MM.1S (cell line): ENCODE measurements around the gene OBSCN.

Source experiments
- DNase-seq: peaks from one replicate; pipeline ENCODE4 v3.0.0-alpha.2; 2015
- H2AFZ ChIP-seq: fragments of 300-600 bp; sonication (generic); 2 replicates; pipeline ENCODE4 v1.6.0; 2016; ENCODE audit warnings: antibody characterized with exemption, low read length
- H3F3A ChIP-seq: fragments of 300-600 bp; sonication (generic); 2 replicates; pipeline ENCODE4 v1.6.1; 2016; ENCODE audit warnings: mild to moderate bottlenecking, antibody characterized with exemption, low read length, moderate library complexity, mixed read lengths; ENCODE audit not compliant: insufficient read depth
- H3K27ac ChIP-seq: fragments of 300-600 bp; sonication (generic); 2 replicates; pipeline ENCODE4 v1.5.1; 2016; ENCODE audit warnings: mild to moderate bottlenecking, low read length
- H3K27me3 ChIP-seq: fragments of 300-600 bp; sonication (generic); replicated peaks from 2 replicates; pipeline ENCODE4 v1.6.0; 2016; ENCODE audit warnings: low read length; ENCODE audit not compliant: insufficient read depth
- H3K36me3 ChIP-seq: fragments of 300-600 bp; sonication (generic); replicated peaks from 2 replicates; pipeline ENCODE4 v1.6.1; 2016; ENCODE audit warnings: mild to moderate bottlenecking, low read length, mixed read lengths; ENCODE audit not compliant: insufficient read depth
- H3K4me1 ChIP-seq: fragments of 300-600 bp; sonication (generic); 2 replicates; pipeline ENCODE4 v1.6.1; 2016; ENCODE audit warnings: low read length, mixed read lengths
- H3K4me2 ChIP-seq: fragments of 300-600 bp; sonication (generic); 2 replicates; pipeline ENCODE4 v1.6.0; 2016; ENCODE audit warnings: low read depth, low read length
- H3K4me3 ChIP-seq: fragments of 300-600 bp; sonication (generic); 2 replicates; pipeline ENCODE4 v1.5.1; 2016; ENCODE audit warnings: low read length, mixed read lengths
- H3K79me2 ChIP-seq: fragments of 300-600 bp; sonication (generic); 2 replicates; pipeline ENCODE4 v1.6.1; 2016; ENCODE audit warnings: mixed run types, low read length, mixed read lengths
- H3K9ac ChIP-seq: fragments of 300-600 bp; sonication (generic); 2 replicates; pipeline ENCODE4 v1.6.1; 2016; ENCODE audit warnings: low read length, mixed read lengths
- H3K9me2 ChIP-seq: fragments of 300-600 bp; sonication (generic); replicated peaks from 2 replicates; pipeline ENCODE4 v1.6.1; 2016; ENCODE audit warnings: mild to moderate bottlenecking, low read length, mixed read lengths; ENCODE audit not compliant: insufficient read depth
- H3K9me3 ChIP-seq: fragments of 300-600 bp; sonication (generic); replicated peaks from 2 replicates; pipeline ENCODE4 v1.6.1; 2016; ENCODE audit warnings: mild to moderate bottlenecking, low read length, mixed read lengths; ENCODE audit not compliant: insufficient read depth
- H4K20me1 ChIP-seq: fragments of 300-600 bp; sonication (generic); 2 replicates; pipeline ENCODE4 v1.6.1; 2016; ENCODE audit warnings: mild to moderate bottlenecking, low read length, moderate library complexity, mixed read lengths; ENCODE audit not compliant: insufficient read depth
- EZH2 ChIP-seq: fragments of 300-600 bp; sonication (generic); optimal IDR thresholded peaks from 2 replicates; pipeline ENCODE3; 2017; ENCODE audit warnings: low read depth, mild to moderate bottlenecking, antibody characterized with exemption, low read length, mixed read lengths
- EZH2phosphoT487 ChIP-seq: fragments of 300-600 bp; sonication (generic); IDR thresholded peaks from 2 replicates; pipeline ENCODE4 v1.6.1; 2018; ENCODE audit warnings: antibody characterized with exemption, low read length
- TF ChIP-seq, protein P1 (sequence below): fragments of 300-600 bp; sonication (generic); IDR thresholded peaks from 2 replicates; pipeline ENCODE4 v1.5.1; 2016; ENCODE audit warnings: antibody characterized with exemption, low read length, mixed read lengths

Gene OBSCN

DNA sequence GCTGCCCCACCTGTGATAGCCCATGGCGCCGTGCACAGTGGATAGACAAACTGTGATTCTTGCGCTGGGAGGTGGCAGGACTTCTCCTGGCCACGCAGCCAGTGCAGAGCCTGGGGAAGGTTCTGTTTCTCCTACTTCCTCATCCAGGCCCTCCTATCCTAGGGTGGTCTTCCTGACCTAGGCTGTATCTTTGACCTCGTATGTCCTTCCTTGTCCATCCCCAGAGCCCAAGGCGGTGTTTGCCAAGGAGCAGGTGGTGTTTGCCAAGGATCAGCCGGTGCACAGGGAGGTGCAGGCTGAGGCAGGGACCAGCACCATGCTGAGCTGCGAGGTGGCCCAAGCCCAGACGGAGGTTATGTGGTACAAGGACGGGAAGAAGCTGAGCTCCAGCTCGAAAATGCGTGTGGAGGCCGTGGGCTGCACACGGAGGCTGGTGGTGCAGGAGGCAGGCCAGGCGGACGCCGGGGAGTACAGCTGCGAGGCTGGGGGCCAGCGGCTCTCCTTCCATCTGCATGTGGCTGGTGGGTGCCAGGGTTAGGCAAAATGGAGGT lies 63.9 kb downstream of the OBSCN start:
- H3K27me3 ChIP-seq: no peaks in the 10 kb centered on the region
- no peak overlapping the region for H3K4me2 ChIP-seq
- no peak overlapping the region for H2AFZ ChIP-seq
- H3K4me1 ChIP-seq: no peaks in the 10 kb centered on the region
- H3K9me2 ChIP-seq: no peaks in the 10 kb centered on the region
- no peak overlapping the region for H3K9ac ChIP-seq
- no peaks in the 10 kb centered on the region for H3K36me3 ChIP-seq
- TF ChIP-seq, protein P1, sequence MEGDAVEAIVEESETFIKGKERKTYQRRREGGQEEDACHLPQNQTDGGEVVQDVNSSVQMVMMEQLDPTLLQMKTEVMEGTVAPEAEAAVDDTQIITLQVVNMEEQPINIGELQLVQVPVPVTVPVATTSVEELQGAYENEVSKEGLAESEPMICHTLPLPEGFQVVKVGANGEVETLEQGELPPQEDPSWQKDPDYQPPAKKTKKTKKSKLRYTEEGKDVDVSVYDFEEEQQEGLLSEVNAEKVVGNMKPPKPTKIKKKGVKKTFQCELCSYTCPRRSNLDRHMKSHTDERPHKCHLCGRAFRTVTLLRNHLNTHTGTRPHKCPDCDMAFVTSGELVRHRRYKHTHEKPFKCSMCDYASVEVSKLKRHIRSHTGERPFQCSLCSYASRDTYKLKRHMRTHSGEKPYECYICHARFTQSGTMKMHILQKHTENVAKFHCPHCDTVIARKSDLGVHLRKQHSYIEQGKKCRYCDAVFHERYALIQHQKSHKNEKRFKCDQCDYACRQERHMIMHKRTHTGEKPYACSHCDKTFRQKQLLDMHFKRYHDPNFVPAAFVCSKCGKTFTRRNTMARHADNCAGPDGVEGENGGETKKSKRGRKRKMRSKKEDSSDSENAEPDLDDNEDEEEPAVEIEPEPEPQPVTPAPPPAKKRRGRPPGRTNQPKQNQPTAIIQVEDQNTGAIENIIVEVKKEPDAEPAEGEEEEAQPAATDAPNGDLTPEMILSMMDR: no peak
- no peak for TF ChIP-seq EZH2
- no peak for TF ChIP-seq EZH2phosphoT487
- H3K27ac ChIP-seq: no peak overlapping the region
- H3K9me3 ChIP-seq: no peaks in the 10 kb centered on the region
- no peak for DNase-seq
- H4K20me1 ChIP-seq: no peaks in the 10 kb centered on the region
- H3K4me3 ChIP-seq: no peak overlapping the region
- no peaks in the 10 kb centered on the region for H3F3A ChIP-seq
- H3K79me2 ChIP-seq: no peaks in the 10 kb centered on the region

DNA sequence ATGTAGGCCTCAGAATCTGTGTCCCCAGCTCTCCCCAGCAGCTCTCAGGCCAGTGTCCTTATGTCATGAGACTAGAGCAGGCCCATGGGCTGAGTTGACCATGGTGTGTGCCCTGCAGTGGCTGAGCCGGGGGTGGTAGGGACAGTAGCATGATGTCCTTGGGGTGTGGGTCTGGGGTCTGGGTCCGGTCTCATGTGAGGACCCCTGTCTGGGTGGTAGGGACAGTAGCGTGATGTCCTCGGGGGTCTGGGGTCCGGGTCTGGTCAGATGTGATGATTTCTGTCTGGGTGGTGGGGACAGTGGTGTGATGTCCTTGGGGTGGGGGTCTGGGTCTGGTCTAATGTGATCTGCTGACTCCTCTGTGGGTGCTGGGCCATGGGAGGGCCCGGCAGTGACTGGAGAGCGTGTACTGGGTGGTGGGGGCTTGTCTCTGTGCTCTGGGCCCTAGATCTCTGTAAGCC lies 64.5 kb downstream of the OBSCN start:
- Histone ChIP-seq H4K20me1 (no peaks in the 10 kb centered on the region), H3K9me3 (no peaks in the 10 kb centered on the region), H3K79me2 (no peaks in the 10 kb centered on the region), H3K4me1 (no peaks in the 10 kb centered on the region), H3K9ac (no peak overlapping the region), H3K4me2 (no peak overlapping the region), H3K27me3 (no peaks in the 10 kb centered on the region), H3K27ac (no peak overlapping the region), H3K4me3 (no peak overlapping the region), H2AFZ (no peak overlapping the region), H3K36me3 (no peaks in the 10 kb centered on the region), H3F3A (no peaks in the 10 kb centered on the region), H3K9me2 (no peaks in the 10 kb centered on the region)
- no peak for DNase-seq
- TF ChIP-seq, protein P1: no peak
- no peak for TF ChIP-seq EZH2
- no peak for TF ChIP-seq EZH2phosphoT487

DNA sequence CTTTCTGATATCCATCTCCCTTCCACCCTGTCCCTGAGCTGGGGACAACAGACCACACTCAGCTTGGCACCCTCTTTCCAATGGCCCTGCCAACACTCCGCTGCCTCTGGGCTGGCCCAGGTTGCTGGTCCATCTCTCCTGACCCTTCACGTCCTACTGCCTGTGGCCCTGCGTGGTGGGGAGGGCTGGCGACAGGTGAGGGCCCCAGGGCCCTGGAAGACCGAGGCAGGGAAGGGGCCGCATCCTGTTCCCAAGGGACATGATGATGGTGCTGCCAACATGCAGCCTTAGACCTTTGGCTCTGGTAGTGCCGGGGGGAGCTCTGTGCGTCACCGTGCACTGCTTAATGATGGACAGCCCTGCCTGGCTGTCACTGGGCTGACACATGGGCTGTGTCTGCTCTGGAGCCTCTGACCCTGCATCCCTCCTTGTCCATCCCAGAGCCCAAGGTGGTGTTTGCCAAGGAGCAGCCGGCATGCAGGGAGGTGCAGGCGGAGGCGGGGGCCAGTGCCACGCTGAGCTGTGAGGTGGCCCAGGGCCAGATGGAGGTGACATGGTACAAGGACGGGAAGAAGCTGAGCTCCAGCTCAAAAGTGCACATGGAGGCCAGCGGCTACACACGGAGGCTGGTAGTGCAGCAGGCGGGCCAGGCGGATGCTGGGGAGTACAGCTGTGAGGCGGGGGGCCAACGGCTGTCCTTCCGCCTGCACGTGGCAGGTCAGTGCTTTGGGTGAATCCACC lies 65.2 kb downstream of the OBSCN start:
- no peak overlapping the region for H2AFZ ChIP-seq
- no peaks in the 10 kb centered on the region for H3F3A ChIP-seq
- no peak overlapping the region for H3K4me2 ChIP-seq
- DNase-seq: no peak
- H3K9me2 ChIP-seq: no peaks in the 10 kb centered on the region
- H3K27ac ChIP-seq: no peak overlapping the region
- no peak overlapping the region for H3K9ac ChIP-seq
- H3K79me2 ChIP-seq: no peaks in the 10 kb centered on the region
- no peak overlapping the region for H3K4me3 ChIP-seq
- H3K9me3 ChIP-seq: no peaks in the 10 kb centered on the region
- H4K20me1 ChIP-seq: no peaks in the 10 kb centered on the region
- TF ChIP-seq EZH2phosphoT487 (no peak), EZH2 (no peak)
- TF ChIP-seq, protein P1: no peak
- H3K27me3 ChIP-seq: no peaks in the 10 kb centered on the region
- H3K4me1 ChIP-seq: no peaks in the 10 kb centered on the region
- no peaks in the 10 kb centered on the region for H3K36me3 ChIP-seq
